Measurements from ENCODE around the gene SGSM1. TPM values are rescaled to one million over a fixed set of nuclear protein-coding genes. Genes with fewer than 3 reads are reported as not detected.

SGSM1 gene
- total and polyA plus RNA-seq, 9 of the 15 experiments (the other 6 are each of a cell fraction or from before 2014, with no cell fraction given), result not detected

DNA sequence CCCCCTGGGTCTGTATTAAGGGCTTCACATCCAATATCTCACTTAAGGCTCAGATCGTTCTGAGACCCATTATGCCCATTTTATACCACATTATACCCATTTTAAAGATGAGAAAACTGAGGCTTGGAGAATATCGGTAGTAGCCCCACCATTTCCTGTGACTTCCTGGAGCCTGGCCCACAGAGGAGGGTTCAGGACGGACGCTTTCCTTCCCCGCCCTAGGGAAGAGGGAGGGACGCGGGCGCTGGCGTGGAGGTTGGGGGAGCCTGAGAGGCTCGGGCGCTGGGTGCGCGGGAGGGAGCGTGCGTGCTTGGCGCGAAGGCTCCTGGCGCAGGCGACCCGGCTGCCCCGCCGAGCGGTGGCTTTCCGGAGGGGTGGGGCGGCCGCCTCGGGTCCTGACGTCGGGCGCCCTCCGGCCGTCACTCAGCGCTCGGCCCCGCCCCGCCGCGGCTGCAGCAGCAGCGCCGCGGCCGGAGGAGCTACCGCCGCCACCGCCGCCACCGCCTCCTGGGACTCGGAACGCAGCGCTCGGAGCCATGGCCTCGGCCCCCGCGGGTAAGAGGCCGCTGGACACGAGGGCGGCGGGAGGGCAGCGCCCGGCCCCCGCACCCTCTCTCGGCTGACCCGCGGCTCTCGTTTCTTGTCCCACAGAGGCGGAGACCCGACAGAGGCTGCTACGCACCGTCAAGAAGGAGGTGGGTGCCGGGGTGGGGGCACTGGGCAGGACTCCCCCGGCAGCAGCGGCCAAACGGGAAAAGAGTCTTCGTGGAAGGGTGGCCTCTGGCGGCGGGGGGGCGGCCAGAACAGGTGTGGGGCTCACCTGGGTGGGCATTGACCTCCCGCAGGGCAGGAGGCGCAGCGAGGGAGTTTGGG lies at the start of gene SGSM1 (continued):
- TF ChIP-seq ASH1L (IDR thresholded peaks at IDR 0.05; ENCODE audit: borderline replicate concordance, low read depth, partially characterized antibody) (no peak), ZNF232 (CRISPR knock-in tag; IDR thresholded peaks at IDR 0.05) (no peak), ZBTB7A (IDR thresholded peaks at IDR 0.05; ENCODE audit: borderline replicate concordance, control insufficient read depth, low read depth, low read length) (no peak), MTA3 (IDR thresholded peaks at IDR 0.05; ENCODE audit: borderline replicate concordance) (0 out of 2 replicates have a peak, but pooled peaks have one; percentile 44), SRSF7 (optimal IDR thresholded peaks at IDR 0.05; ENCODE audit: low read depth, low read length) (no peak), ZNF408 (CRISPR knock-in tag; IDR thresholded peaks at IDR 0.05; ENCODE audit: low read depth) (no peak), SMARCC2 (IDR thresholded peaks at IDR 0.05; ENCODE audit: low read depth) (no peak), PHF20 (IDR thresholded peaks at IDR 0.05; ENCODE audit: partially characterized antibody) (peak; percentile 79), ZFP36 (IDR thresholded peaks at IDR 0.05; ENCODE audit: low read depth, low read length, partially characterized antibody) (no peak), CCAR2 (IDR thresholded peaks at IDR 0.05; ENCODE audit: low read depth, low read length) (no peak), CSDE1 (IDR thresholded peaks at IDR 0.05) (no peak), YBX1 (IDR thresholded peaks at IDR 0.05) (no peak), CEBPG (CRISPR knock-in tag; IDR thresholded peaks at IDR 0.05) (no peak), CEBPG (tag; conservative IDR thresholded peaks at IDR 0.05 in 1 of 2, IDR thresholded peaks at IDR 0.05 in 1 of 2) (no peak), ZNF699 (CRISPR knock-in tag; IDR thresholded peaks at IDR 0.05; ENCODE audit: insufficient replicate concordance) (no peak), ZNF75A (CRISPR knock-in tag; IDR thresholded peaks at IDR 0.05) (no peak), ZNF778 (CRISPR knock-in tag; IDR thresholded peaks at IDR 0.05) (no peak), TAF1 (IDR thresholded peaks at IDR 0.05; ENCODE audit: control insufficient read depth, extremely low read depth, insufficient read depth, low read length, severe bottlenecking) (no peak), ARHGAP35 (IDR thresholded peaks at IDR 0.05; ENCODE audit: partially characterized antibody) (no peak), PYGO2 (tag; IDR thresholded peaks at IDR 0.05) (no peak)
- TF ChIP-seq, protein P1, sequence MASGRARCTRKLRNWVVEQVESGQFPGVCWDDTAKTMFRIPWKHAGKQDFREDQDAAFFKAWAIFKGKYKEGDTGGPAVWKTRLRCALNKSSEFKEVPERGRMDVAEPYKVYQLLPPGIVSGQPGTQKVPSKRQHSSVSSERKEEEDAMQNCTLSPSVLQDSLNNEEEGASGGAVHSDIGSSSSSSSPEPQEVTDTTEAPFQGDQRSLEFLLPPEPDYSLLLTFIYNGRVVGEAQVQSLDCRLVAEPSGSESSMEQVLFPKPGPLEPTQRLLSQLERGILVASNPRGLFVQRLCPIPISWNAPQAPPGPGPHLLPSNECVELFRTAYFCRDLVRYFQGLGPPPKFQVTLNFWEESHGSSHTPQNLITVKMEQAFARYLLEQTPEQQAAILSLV (tag; IDR thresholded peaks at IDR 0.05), result no peak
- TF ChIP-seq, protein P2, sequence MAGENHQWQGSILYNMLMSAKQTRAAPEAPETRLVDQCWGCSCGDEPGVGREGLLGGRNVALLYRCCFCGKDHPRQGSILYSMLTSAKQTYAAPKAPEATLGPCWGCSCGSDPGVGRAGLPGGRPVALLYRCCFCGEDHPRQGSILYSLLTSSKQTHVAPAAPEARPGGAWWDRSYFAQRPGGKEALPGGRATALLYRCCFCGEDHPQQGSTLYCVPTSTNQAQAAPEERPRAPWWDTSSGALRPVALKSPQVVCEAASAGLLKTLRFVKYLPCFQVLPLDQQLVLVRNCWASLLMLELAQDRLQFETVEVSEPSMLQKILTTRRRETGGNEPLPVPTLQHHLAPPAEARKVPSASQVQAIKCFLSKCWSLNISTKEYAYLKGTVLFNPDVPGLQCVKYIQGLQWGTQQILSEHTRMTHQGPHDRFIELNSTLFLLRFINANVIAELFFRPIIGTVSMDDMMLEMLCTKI (IDR thresholded peaks at IDR 0.05; ENCODE audit: partially characterized antibody), result no peak
- TF ChIP-seq, protein P3, sequence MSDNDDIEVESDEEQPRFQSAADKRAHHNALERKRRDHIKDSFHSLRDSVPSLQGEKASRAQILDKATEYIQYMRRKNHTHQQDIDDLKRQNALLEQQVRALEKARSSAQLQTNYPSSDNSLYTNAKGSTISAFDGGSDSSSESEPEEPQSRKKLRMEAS (CRISPR knock-in tag; IDR thresholded peaks at IDR 0.05), result no peak
- TF ChIP-seq, protein P4, sequence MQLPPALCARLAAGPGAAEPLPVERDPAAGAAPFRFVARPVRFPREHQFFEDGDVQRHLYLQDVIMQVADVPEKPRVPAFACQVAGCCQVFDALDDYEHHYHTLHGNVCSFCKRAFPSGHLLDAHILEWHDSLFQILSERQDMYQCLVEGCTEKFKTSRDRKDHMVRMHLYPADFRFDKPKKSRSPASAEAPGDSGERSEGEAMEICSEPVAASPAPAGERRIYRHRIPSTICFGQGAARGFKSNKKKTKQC (CRISPR knock-in tag; IDR thresholded peaks at IDR 0.05), result no peak
- TF ChIP-seq, protein P5, sequence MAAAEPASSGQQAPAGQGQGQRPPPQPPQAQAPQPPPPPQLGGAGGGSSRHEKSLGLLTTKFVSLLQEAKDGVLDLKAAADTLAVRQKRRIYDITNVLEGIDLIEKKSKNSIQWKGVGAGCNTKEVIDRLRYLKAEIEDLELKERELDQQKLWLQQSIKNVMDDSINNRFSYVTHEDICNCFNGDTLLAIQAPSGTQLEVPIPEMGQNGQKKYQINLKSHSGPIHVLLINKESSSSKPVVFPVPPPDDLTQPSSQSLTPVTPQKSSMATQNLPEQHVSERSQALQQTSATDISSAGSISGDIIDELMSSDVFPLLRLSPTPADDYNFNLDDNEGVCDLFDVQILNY (CRISPR knock-in tag; IDR thresholded peaks at IDR 0.05), result no peak
